ENCODE measurements around the gene FAM234B. TPM values are rescaled to one million over a fixed set of nuclear protein-coding genes. Genes with fewer than 3 reads are reported as not detected.

The FAM234B gene
- total RNA-seq (1 to 10 TPM; 3.5 to 4.6 (median 4.0) TPM), polyA plus RNA-seq (1 to 10 TPM; 1.1 to 2.3 TPM)

GRCh38 chr12:13044002-13044905 is at the start of gene FAM234B:
Gene FAM234B, plus strand, starts transcription at chr12:13044381. Its CDS starts 23 bp downstream, at chr12:13044404.
- ATAC-seq (peak; percentile 98), FAIRE-seq (no peak), DNase-seq (peak; percentile 67 to 94 (median 77))
- no peak for TF ChIP-seq CTCF (IDR thresholded peaks at IDR 0.05)
- intact Hi-C loops (cut with DNase I) = no loop called here
- 1 to 2% methylated on average over 71 to 74 of the region's 74 CpGs for WGBS, 2 donors
- no peaks in the 10 kb centered on the region for H3K36me3 ChIP-seq
- no peaks in the 10 kb centered on the region for H3K9me3 ChIP-seq
- H3K4me3 ChIP-seq = peak within 1 kb of the TSS; percentile 99 to 100 (median 100)
- H3K4me1 ChIP-seq = peaks cover 0 to 10% (median 2%) of the 10 kb centered on the region in 3 donors
- H3K27me3 ChIP-seq = no peaks in the 10 kb centered on the region
- no peak within 1 kb of the TSS for H3K27ac ChIP-seq

GRCh38 chr12:12995088-12995487 is 49.1 kb upstream of the FAM234B start:
- Histone ChIP-seq H3K4me3 (no peak overlapping the region), H3K36me3 (no peaks in the 10 kb centered on the region), H3K27ac (no peak overlapping the region), H3K4me1 (peaks cover 10 to 27% (median 20%) of the 10 kb centered on the region in 3 donors), H3K9me3 (no peaks in the 10 kb centered on the region), H3K27me3 (no peaks in the 10 kb centered on the region)
- ATAC-seq (no peak), FAIRE-seq (no peak), DNase-seq (no peak)
- 89 to 94% methylated on average over 3 of the region's 3 CpGs for WGBS, 2 donors
- intact Hi-C loops (cut with DNase I) = no loop called here
- no peak for TF ChIP-seq CTCF (IDR thresholded peaks at IDR 0.05)

GRCh38 chr12:12996209-12996608 is 48.0 kb upstream of the FAM234B start:
- H3K27ac ChIP-seq = no peak overlapping the region
- no peaks in the 10 kb centered on the region for H3K36me3 ChIP-seq
- H3K4me1 ChIP-seq = peaks cover 8 to 24% (median 19%) of the 10 kb centered on the region in 3 donors
- no peaks in the 10 kb centered on the region for H3K9me3 ChIP-seq
- no peak for DNase-seq
- TF ChIP-seq CTCF (IDR thresholded peaks at IDR 0.05) = no peak
- no peaks in the 10 kb centered on the region for H3K27me3 ChIP-seq
- intact Hi-C loops (cut with DNase I) = no loop called here
- no peak overlapping the region for H3K4me3 ChIP-seq
- no peak for ATAC-seq
- WGBS, 2 donors = 14 to 23% methylated on average over 3 of the region's 3 CpGs
- FAIRE-seq = no peak

- intact Hi-C loops (cut with DNase I) = no loop called here
- FAIRE-seq = no peak
- no peaks in the 10 kb centered on the region for H3K27me3 ChIP-seq
- TF ChIP-seq CTCF (IDR thresholded peaks at IDR 0.05) = no peak
- peaks cover 6 to 19% (median 16%) of the 10 kb centered on the region in 3 donors for H3K4me1 ChIP-seq
- H3K9me3 ChIP-seq = no peaks in the 10 kb centered on the region
- DNase-seq = no peak
- 41 to 44% methylated on average over 3 of the region's 3 CpGs for WGBS, 2 donors
- H3K4me3 ChIP-seq = no peak overlapping the region
- ATAC-seq = no peak
- no peak overlapping the region for H3K27ac ChIP-seq
- H3K36me3 ChIP-seq = no peaks in the 10 kb centered on the region
Measured at GRCh38 chr12:12997156-12997555, 47.0 kb upstream of the FAM234B start.

GRCh38 chr12:12997734-12998133 is 46.4 kb upstream of the FAM234B start:
- Histone ChIP-seq H3K9me3 (no peaks in the 10 kb centered on the region), H3K4me3 (no peak overlapping the region), H3K27me3 (no peaks in the 10 kb centered on the region), H3K36me3 (no peaks in the 10 kb centered on the region), H3K27ac (no peak overlapping the region), H3K4me1 (peaks cover 6 to 19% (median 16%) of the 10 kb centered on the region in 3 donors)
- WGBS, 2 donors = 50 to 89% methylated on average over 2 of the region's 2 CpGs
- no peak for TF ChIP-seq CTCF (IDR thresholded peaks at IDR 0.05)
- FAIRE-seq (no peak), ATAC-seq (no peak), DNase-seq (no peak)
- intact Hi-C loops (cut with DNase I) = no loop called here

Data from pancreas (tissue), 10 donors.